ENCODE data around the gene FAM13A. TPM values are rescaled to one million over a fixed set of nuclear protein-coding genes. Genes with fewer than 3 reads are reported as not detected.

Gene FAM13A
- total and polyA plus RNA-seq, 2 of the 8 experiments (the other 6 are each of a cell fraction or from before 2014, with no cell fraction given), result 7.1 to 16.5 TPM

DNA sequence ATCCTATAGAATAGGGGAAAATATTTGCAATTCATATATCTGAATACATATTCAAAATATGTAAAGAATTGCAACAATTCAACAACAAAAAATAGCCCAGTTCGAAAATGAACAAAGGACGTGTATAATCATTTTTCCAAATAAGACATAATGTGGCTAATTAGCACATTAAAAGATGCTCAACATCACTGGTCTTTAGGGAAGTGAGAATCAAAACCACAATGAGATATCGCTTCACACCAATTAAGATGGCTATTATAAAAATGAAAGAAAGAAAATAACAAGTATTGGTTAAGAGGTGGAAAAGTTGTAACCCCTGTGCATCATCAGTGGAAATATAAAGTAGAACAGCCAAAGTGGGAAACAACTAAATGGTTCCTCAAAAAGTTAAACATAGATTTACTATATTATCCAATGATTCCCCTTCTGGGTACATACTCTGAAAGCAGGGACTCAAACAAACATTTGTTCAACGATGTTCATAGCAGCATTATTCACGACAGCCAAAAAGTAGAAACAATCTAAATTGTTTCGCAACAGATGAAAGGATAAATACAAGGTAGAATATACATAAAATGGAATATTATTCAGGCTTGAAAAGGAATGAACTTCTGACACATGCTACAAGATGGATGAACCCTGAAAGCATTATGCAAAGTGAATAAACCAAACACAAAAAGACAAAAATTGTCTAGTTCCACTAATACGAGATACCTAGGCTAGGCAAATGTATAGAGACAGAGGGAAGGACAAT lies 12.7 kb downstream of the FAM13A start (continued):
- TF ChIP-seq, protein P1, sequence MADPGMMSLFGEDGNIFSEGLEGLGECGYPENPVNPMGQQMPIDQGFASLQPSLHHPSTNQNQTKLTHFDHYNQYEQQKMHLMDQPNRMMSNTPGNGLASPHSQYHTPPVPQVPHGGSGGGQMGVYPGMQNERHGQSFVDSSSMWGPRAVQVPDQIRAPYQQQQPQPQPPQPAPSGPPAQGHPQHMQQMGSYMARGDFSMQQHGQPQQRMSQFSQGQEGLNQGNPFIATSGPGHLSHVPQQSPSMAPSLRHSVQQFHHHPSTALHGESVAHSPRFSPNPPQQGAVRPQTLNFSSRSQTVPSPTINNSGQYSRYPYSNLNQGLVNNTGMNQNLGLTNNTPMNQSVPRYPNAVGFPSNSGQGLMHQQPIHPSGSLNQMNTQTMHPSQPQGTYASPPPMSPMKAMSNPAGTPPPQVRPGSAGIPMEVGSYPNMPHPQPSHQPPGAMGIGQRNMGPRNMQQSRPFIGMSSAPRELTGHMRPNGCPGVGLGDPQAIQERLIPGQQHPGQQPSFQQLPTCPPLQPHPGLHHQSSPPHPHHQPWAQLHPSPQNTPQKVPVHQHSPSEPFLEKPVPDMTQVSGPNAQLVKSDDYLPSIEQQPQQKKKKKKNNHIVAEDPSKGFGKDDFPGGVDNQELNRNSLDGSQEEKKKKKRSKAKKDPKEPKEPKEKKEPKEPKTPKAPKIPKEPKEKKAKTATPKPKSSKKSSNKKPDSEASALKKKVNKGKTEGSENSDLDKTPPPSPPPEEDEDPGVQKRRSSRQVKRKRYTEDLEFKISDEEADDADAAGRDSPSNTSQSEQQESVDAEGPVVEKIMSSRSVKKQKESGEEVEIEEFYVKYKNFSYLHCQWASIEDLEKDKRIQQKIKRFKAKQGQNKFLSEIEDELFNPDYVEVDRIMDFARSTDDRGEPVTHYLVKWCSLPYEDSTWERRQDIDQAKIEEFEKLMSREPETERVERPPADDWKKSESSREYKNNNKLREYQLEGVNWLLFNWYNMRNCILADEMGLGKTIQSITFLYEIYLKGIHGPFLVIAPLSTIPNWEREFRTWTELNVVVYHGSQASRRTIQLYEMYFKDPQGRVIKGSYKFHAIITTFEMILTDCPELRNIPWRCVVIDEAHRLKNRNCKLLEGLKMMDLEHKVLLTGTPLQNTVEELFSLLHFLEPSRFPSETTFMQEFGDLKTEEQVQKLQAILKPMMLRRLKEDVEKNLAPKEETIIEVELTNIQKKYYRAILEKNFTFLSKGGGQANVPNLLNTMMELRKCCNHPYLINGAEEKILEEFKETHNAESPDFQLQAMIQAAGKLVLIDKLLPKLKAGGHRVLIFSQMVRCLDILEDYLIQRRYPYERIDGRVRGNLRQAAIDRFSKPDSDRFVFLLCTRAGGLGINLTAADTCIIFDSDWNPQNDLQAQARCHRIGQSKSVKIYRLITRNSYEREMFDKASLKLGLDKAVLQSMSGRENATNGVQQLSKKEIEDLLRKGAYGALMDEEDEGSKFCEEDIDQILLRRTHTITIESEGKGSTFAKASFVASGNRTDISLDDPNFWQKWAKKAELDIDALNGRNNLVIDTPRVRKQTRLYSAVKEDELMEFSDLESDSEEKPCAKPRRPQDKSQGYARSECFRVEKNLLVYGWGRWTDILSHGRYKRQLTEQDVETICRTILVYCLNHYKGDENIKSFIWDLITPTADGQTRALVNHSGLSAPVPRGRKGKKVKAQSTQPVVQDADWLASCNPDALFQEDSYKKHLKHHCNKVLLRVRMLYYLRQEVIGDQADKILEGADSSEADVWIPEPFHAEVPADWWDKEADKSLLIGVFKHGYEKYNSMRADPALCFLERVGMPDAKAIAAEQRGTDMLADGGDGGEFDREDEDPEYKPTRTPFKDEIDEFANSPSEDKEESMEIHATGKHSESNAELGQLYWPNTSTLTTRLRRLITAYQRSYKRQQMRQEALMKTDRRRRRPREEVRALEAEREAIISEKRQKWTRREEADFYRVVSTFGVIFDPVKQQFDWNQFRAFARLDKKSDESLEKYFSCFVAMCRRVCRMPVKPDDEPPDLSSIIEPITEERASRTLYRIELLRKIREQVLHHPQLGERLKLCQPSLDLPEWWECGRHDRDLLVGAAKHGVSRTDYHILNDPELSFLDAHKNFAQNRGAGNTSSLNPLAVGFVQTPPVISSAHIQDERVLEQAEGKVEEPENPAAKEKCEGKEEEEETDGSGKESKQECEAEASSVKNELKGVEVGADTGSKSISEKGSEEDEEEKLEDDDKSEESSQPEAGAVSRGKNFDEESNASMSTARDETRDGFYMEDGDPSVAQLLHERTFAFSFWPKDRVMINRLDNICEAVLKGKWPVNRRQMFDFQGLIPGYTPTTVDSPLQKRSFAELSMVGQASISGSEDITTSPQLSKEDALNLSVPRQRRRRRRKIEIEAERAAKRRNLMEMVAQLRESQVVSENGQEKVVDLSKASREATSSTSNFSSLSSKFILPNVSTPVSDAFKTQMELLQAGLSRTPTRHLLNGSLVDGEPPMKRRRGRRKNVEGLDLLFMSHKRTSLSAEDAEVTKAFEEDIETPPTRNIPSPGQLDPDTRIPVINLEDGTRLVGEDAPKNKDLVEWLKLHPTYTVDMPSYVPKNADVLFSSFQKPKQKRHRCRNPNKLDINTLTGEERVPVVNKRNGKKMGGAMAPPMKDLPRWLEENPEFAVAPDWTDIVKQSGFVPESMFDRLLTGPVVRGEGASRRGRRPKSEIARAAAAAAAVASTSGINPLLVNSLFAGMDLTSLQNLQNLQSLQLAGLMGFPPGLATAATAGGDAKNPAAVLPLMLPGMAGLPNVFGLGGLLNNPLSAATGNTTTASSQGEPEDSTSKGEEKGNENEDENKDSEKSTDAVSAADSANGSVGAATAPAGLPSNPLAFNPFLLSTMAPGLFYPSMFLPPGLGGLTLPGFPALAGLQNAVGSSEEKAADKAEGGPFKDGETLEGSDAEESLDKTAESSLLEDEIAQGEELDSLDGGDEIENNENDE (IDR thresholded peaks at IDR 0.05; ENCODE audit: insufficient replicate concordance, low read length), result no peak
- TF ChIP-seq SP1 (IDR thresholded peaks at IDR 0.05; ENCODE audit: low read depth, low read length) (no peak), TCF12 (IDR thresholded peaks at IDR 0.05; ENCODE audit: low read depth, low read length) (no peak), HDAC6 (IDR thresholded peaks at IDR 0.05; ENCODE audit: low read depth, low read length) (no peak), SIN3A (conservative IDR thresholded peaks at IDR 0.05 in 1 of 2, IDR thresholded peaks at IDR 0.05 in 1 of 2; ENCODE audit: low read depth in 1 of 2, low read length in 2 of 2) (no peak), CTBP2 (IDR thresholded peaks at IDR 0.05; ENCODE audit: borderline replicate concordance, insufficient read depth, insufficient read length, low read length) (no peak), CREB1 (IDR thresholded peaks at IDR 0.05) (no peak)

Measured in H1 (cell line).